ENCODE data around the gene ARL8A.

GRCh38 chr1:202129453-202130296, 14.9 kb downstream of the ARL8A start:
- TF ChIP-seq GATA3 (IDR thresholded peaks at IDR 0.05; ENCODE audit: low read depth, low read length) = no peak
- no peak for TF ChIP-seq GATA2 (IDR thresholded peaks at IDR 0.05; ENCODE audit: low read depth, low read length)

All from SH-SY5Y (cell line).